ENCODE measurements around the gene LRRC59.

LRRC59 gene

GRCh38 chr17:50362661-50363060, 34.7 kb downstream of the LRRC59 start:
- H3K4me3 ChIP-seq (replicated peaks; ENCODE audit: insufficient read depth, low read length) = no peak overlapping the region
- DNase-seq (ENCODE audit: low read depth in 1 of 2, low spot score in 1 of 2) = no peak
- TF ChIP-seq CTCF (IDR thresholded peaks at IDR 0.05; ENCODE audit: insufficient read depth, low read length) = no peak
- TF ChIP-seq REST (IDR thresholded peaks at IDR 0.05; ENCODE audit: insufficient replicate concordance, low read depth) = no peak
- TF ChIP-seq POLR2AphosphoS5 (IDR thresholded peaks at IDR 0.05; ENCODE audit: low read depth) = no peak
- TF ChIP-seq SPI1 (IDR thresholded peaks at IDR 0.05; ENCODE audit: borderline replicate concordance, low read depth) = no peak
- no peak for TF ChIP-seq GABPA (IDR thresholded peaks at IDR 0.05; ENCODE audit: low read depth)
- no peak overlapping the region for H3K27ac ChIP-seq (replicated peaks)
- no peaks in the 10 kb centered on the region for H3K27me3 ChIP-seq (ENCODE audit: insufficient read depth, poor library complexity, severe bottlenecking)

GRCh38 chr17:50361561-50362480, 35.5 kb downstream of the LRRC59 start:
- H3K4me3 ChIP-seq (replicated peaks; ENCODE audit: insufficient read depth, low read length) = no peak overlapping the region
- no peaks in the 10 kb centered on the region for H3K27me3 ChIP-seq (ENCODE audit: insufficient read depth, poor library complexity, severe bottlenecking)
- DNase-seq (ENCODE audit: low read depth in 1 of 2, low spot score in 1 of 2) = peak; percentile 38 to 74
- TF ChIP-seq POLR2AphosphoS5 (IDR thresholded peaks at IDR 0.05; ENCODE audit: low read depth) (no peak), SPI1 (IDR thresholded peaks at IDR 0.05; ENCODE audit: borderline replicate concordance, low read depth) (no peak), GABPA (IDR thresholded peaks at IDR 0.05; ENCODE audit: low read depth) (no peak), CTCF (IDR thresholded peaks at IDR 0.05; ENCODE audit: insufficient read depth, low read length) (peak; percentile 77), REST (IDR thresholded peaks at IDR 0.05; ENCODE audit: insufficient replicate concordance, low read depth) (no peak)
- no peak overlapping the region for H3K27ac ChIP-seq (replicated peaks)

GRCh38 chr17:50360486-50361115, 36.7 kb downstream of the LRRC59 start:
- TF ChIP-seq CTCF (IDR thresholded peaks at IDR 0.05; ENCODE audit: insufficient read depth, low read length) = no peak
- TF ChIP-seq GABPA (IDR thresholded peaks at IDR 0.05; ENCODE audit: low read depth) = no peak
- Histone ChIP-seq H3K27ac (replicated peaks) (no peak overlapping the region), H3K4me3 (replicated peaks; ENCODE audit: insufficient read depth, low read length) (no peak overlapping the region), H3K27me3 (ENCODE audit: insufficient read depth, poor library complexity, severe bottlenecking) (no peaks in the 10 kb centered on the region)
- no peak for DNase-seq (ENCODE audit: low read depth in 1 of 2, low spot score in 1 of 2)

Data from HL-60 (cell line).